SK-N-SH (cell line): Measurements from ENCODE around the gene EML1. TPM values are rescaled to one million over a fixed set of nuclear protein-coding genes. Genes with fewer than 3 reads are reported as not detected.

Source experiments
- CTCF ChIA-PET: fragments of 300-600, 350-600 bp; formaldehyde crosslinking; extraction: SDS; loops from one replicate; lab custom pipeline; 2021; lab: Yijun Ruan, JAX
- POLR2A ChIA-PET: fragments of 350-600 bp; sonication (Branson Sonifier 250); formaldehyde crosslinking; extraction: SDS; loops from one replicate; lab custom pipeline; 2020; ENCODE audit warnings: antibody characterized with exemption, inconsistent platforms; lab: Yijun Ruan, JAX
- DNase-seq: peaks from one replicate; pipeline ENCODE4 v3.0.0; 2012
- H2AFZ ChIP-seq: fragments of 200-600 bp; sonication (generic); 2 replicates; pipeline ENCODE4 v1.8.1; 2016; ENCODE audit warnings: antibody characterized with exemption, mild to moderate bottlenecking, low read depth
- H3F3A ChIP-seq: fragments of 200-600 bp; sonication (generic); replicated peaks from 2 replicates; pipeline ENCODE3; 2016; ENCODE audit warnings: antibody characterized with exemption, mild to moderate bottlenecking; ENCODE audit not compliant: insufficient read depth
- H3K27ac ChIP-seq, 2 experiments: fragments of 200-500 bp in 1 of 2; fragments of 200-600 bp in 1 of 2; sonication (Bioruptor generic) in 1 of 2; sonication (generic), shearing (Covaris generic) in 1 of 2; 2 replicates each; pipeline versions ENCODE4 v1.5.1 to v1.6.1; 2014 to 2016; ENCODE audit warnings: low read depth in 2 of 2, inconsistent platforms in 1 of 2, low read length in 1 of 2, mild to moderate bottlenecking in 1 of 2, mixed read lengths in 1 of 2
- H3K27me3 ChIP-seq: fragments of 200-600 bp; sonication (generic), shearing (Covaris generic); 2 replicates; pipeline ENCODE4 v1.6.1; 2016; ENCODE audit warnings: mixed run types; ENCODE audit not compliant: insufficient read depth
- H3K36me3 ChIP-seq, 2 experiments: fragments of 200-500 bp in 1 of 2; fragments of 200-600 bp in 1 of 2; sonication (Bioruptor generic) in 1 of 2; sonication (generic) in 1 of 2; replicated peaks in 1 of 2; 2 replicates each; pipeline versions ENCODE3 to v1.5.1; 2014 to 2016; ENCODE audit warnings: low read length in 1 of 2, mild to moderate bottlenecking in 1 of 2; ENCODE audit not compliant: insufficient read depth in 2 of 2, control insufficient read depth in 1 of 2
- H3K4me1 ChIP-seq, 2 experiments: fragments of 200-500 bp in 1 of 2; fragments of 200-600 bp in 1 of 2; sonication (Bioruptor generic) in 1 of 2; sonication (generic), shearing (Covaris generic) in 1 of 2; 2 replicates each; pipeline versions ENCODE4 v1.5.1 to v1.6.1; 2014 to 2016; ENCODE audit warnings: low read depth in 1 of 2, low read length in 1 of 2, mixed run types in 1 of 2; ENCODE audit not compliant: insufficient read depth in 2 of 2, control insufficient read depth in 1 of 2
- H3K4me2 ChIP-seq: fragments of 200-600 bp; sonication (generic), shearing (Covaris generic); 2 replicates; pipeline ENCODE4 v1.6.1; 2017; ENCODE audit warnings: mixed run types
- H3K4me3 ChIP-seq, 2 experiments: fragments of 200-500 bp in 1 of 2; fragments of 200-600 bp in 1 of 2; sonication (Bioruptor generic) in 1 of 2; sonication (generic), shearing (Covaris generic) in 1 of 2; 2 replicates each; pipeline versions ENCODE4 v1.5.1 to v1.8.1; 2014 to 2016; ENCODE audit warnings: low read depth in 2 of 2, inconsistent platforms in 1 of 2, low read length in 1 of 2, mild to moderate bottlenecking in 1 of 2, mixed read lengths in 1 of 2, moderate library complexity in 1 of 2
- H3K79me2 ChIP-seq: fragments of 200-600 bp; sonication (generic); 2 replicates; pipeline ENCODE4 v1.8.1; 2017; ENCODE audit warnings: mild to moderate bottlenecking; ENCODE audit not compliant: insufficient read depth
- H3K9ac ChIP-seq: fragments of 200-600 bp; sonication (generic); 2 replicates; pipeline ENCODE4 v1.6.1; 2017; ENCODE audit warnings: mixed run types
- H3K9me2 ChIP-seq: fragments of 200-600 bp; sonication (generic); 2 replicates; pipeline ENCODE4 v1.6.1; 2017; ENCODE audit warnings: mixed run types
- H3K9me3 ChIP-seq: fragments of 200-600 bp; sonication (generic); 2 replicates; pipeline ENCODE4 v1.6.1; 2017; ENCODE audit warnings: mixed run types, mild to moderate bottlenecking, moderate library complexity
- H4K20me1 ChIP-seq: fragments of 200-600 bp; sonication (generic); 2 replicates; pipeline ENCODE4 v1.6.1; 2017; ENCODE audit warnings: mild to moderate bottlenecking, mixed run types; ENCODE audit not compliant: insufficient read depth
- CHD2 ChIP-seq: fragments of 150-350 bp; IDR thresholded peaks from 2 replicates; pipeline ENCODE4 v1.6.1; 2018; ENCODE audit warnings: low read length; ENCODE audit not compliant: partially characterized antibody
- CTCF ChIP-seq: fragments of 200-600 bp; sonication (generic); IDR thresholded peaks from 2 replicates; pipeline ENCODE4 v1.6.1; 2017; ENCODE audit warnings: antibody characterized with exemption, mild to moderate bottlenecking, moderate library complexity
- ELF1 ChIP-seq: IDR thresholded peaks from 2 replicates; pipeline ENCODE4 v1.4.0; 2012
- EZH2phosphoT487 ChIP-seq: fragments of 200-600 bp; sonication (generic); IDR thresholded peaks from 2 replicates; pipeline ENCODE4 v1.6.1; 2017; ENCODE audit warnings: low read depth, mixed run types, mild to moderate bottlenecking, antibody characterized with exemption, moderate library complexity, borderline replicate concordance
- MAX ChIP-seq: IDR thresholded peaks from 2 replicates; pipeline ENCODE4 v1.4.0; 2012; ENCODE audit warnings: low read depth
- NRF1 ChIP-seq: IDR thresholded peaks from 2 replicates; pipeline ENCODE4 v1.6.1; 2012; ENCODE audit warnings: low read depth, mild to moderate bottlenecking, low read length
- POLR2AphosphoS5 ChIP-seq: IDR thresholded peaks from 2 replicates; pipeline ENCODE4 v1.6.1; 2012; ENCODE audit warnings: low read depth, low read length
- RFX5 ChIP-seq: IDR thresholded peaks from 2 replicates; pipeline ENCODE4 v1.6.1; 2012; ENCODE audit warnings: mild to moderate bottlenecking, improper control_type of control experiment, low read length
- RXRA ChIP-seq: IDR thresholded peaks from 2 replicates; pipeline ENCODE4 v1.4.0; 2012; ENCODE audit warnings: low read depth, mild to moderate bottlenecking, borderline replicate concordance
- SMC3 ChIP-seq: IDR thresholded peaks from 2 replicates; pipeline ENCODE4 v1.6.1; 2012; ENCODE audit warnings: low read depth, low read length, improper control_type of control experiment
- TCF12 ChIP-seq: IDR thresholded peaks from 2 replicates; pipeline ENCODE4 v1.4.0; 2012
- TEAD4 ChIP-seq: IDR thresholded peaks from 2 replicates; pipeline ENCODE4 v1.4.0; 2012; ENCODE audit warnings: mild to moderate bottlenecking, borderline replicate concordance; ENCODE audit not compliant: insufficient read depth
- USF2 ChIP-seq: fragments of 150-350 bp; IDR thresholded peaks from 2 replicates; pipeline ENCODE4 v1.6.1; 2017; ENCODE audit warnings: antibody characterized with exemption, low read length, low read depth, borderline replicate concordance
- WGBS: methylation state at CpG from one replicate; pipeline ENCODE4 v1.1.6; 2017; ENCODE audit warnings: low lambda C conversion rate; 5-methylcytosine and 5-hydroxymethylcytosine counted together
- polyA plus RNA-seq, 3 experiments: library from polyadenylated mRNA; depleted of rRNA; stranded (reverse); fragments of >200 nt; gene quantifications; 2 replicates each; pipeline ENCODE4 v1.2.3, GENCODE V29; 2012
- TF ChIP-seq, protein P1 (sequence below): IDR thresholded peaks from 2 replicates; pipeline ENCODE4 v1.6.1; 2012; ENCODE audit warnings: mild to moderate bottlenecking, low read depth, low read length, moderate library complexity

Gene EML1
- polyA plus RNA-seq, 1 of the 3 experiments (the other 2 are of a cell fraction) = 6.3 TPM

- DNase-seq = no peak
- WGBS = 100% methylated on average over 2 of the region's 2 CpGs
- Histone ChIP-seq H3K79me2 (no peaks in the 10 kb centered on the region), H3K4me3 (no peak overlapping the region), H4K20me1 (no peaks in the 10 kb centered on the region), H3K9me2 (no peaks in the 10 kb centered on the region), H3K4me1 (0 out of 4 replicates have a peak, but pooled peaks cover 0 to 3% of the 10 kb centered on the region in 2 experiments), H3K9me3 (no peaks in the 10 kb centered on the region), H3F3A (no peaks in the 10 kb centered on the region), H3K27ac (no peak overlapping the region), H3K9ac (no peak overlapping the region), H3K4me2 (no peak overlapping the region), H3K36me3 (peaks cover 0 to 31% of the 10 kb centered on the region in 2 experiments), H3K27me3 (no peaks in the 10 kb centered on the region), H2AFZ (no peak overlapping the region)
- POLR2A ChIA-PET = no interaction called here
- CTCF ChIA-PET = interaction anchor here (1.0 to 1.3 kb wide), 4 partner anchors 12 to 70 kb away, joined by 3 to 4 read pairs (median 3); no protein-coding TSS in a partner anchor
- TF ChIP-seq SMC3 (no peak), MAX (no peak), NRF1 (no peak), POLR2AphosphoS5 (no peak), CTCF (no peak), RFX5 (no peak), EZH2phosphoT487 (no peak), CHD2 (no peak), TCF12 (no peak), USF2 (no peak), RXRA (no peak), ELF1 (no peak), TEAD4 (no peak)
- TF ChIP-seq, protein P1, sequence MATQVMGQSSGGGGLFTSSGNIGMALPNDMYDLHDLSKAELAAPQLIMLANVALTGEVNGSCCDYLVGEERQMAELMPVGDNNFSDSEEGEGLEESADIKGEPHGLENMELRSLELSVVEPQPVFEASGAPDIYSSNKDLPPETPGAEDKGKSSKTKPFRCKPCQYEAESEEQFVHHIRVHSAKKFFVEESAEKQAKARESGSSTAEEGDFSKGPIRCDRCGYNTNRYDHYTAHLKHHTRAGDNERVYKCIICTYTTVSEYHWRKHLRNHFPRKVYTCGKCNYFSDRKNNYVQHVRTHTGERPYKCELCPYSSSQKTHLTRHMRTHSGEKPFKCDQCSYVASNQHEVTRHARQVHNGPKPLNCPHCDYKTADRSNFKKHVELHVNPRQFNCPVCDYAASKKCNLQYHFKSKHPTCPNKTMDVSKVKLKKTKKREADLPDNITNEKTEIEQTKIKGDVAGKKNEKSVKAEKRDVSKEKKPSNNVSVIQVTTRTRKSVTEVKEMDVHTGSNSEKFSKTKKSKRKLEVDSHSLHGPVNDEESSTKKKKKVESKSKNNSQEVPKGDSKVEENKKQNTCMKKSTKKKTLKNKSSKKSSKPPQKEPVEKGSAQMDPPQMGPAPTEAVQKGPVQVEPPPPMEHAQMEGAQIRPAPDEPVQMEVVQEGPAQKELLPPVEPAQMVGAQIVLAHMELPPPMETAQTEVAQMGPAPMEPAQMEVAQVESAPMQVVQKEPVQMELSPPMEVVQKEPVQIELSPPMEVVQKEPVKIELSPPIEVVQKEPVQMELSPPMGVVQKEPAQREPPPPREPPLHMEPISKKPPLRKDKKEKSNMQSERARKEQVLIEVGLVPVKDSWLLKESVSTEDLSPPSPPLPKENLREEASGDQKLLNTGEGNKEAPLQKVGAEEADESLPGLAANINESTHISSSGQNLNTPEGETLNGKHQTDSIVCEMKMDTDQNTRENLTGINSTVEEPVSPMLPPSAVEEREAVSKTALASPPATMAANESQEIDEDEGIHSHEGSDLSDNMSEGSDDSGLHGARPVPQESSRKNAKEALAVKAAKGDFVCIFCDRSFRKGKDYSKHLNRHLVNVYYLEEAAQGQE = no peak
Measured at GRCh38 chr14:99865408-99865807, 72.2 kb downstream of the EML1 start.
